ENCODE results near the gene ACTL6B.
A peak's percentile ranks its signal among the peaks of the same experiment; 100 is the strongest.
"Not testable (repeated sequence)": the region's sequence is repeated elsewhere in the genome, so short reads cannot be mapped to it uniquely, and the experiment has no call there.

Gene ACTL6B

GRCh38 chr7:100655908-100656674, at the start of gene ACTL6B:
Gene ACTL6B (minus strand): TSS chr7:100656448. CDS start chr7:100656354, 94 bp downstream.
- DNase-seq = peak; percentile 49

GRCh38 chr7:100705320-100705752, 49.1 kb upstream of the ACTL6B start:
- DNase-seq = peak; percentile 30

GRCh38 chr7:100701089-100701488, 44.8 kb upstream of the ACTL6B start:
- not testable (repeated sequence) for DNase-seq

- DNase-seq = no peak
Measured at GRCh38 chr7:100699018-100699417, 42.8 kb upstream of the ACTL6B start.

- no peak for DNase-seq
Measured at GRCh38 chr7:100696123-100696521, 39.9 kb upstream of the ACTL6B start.

DNA sequence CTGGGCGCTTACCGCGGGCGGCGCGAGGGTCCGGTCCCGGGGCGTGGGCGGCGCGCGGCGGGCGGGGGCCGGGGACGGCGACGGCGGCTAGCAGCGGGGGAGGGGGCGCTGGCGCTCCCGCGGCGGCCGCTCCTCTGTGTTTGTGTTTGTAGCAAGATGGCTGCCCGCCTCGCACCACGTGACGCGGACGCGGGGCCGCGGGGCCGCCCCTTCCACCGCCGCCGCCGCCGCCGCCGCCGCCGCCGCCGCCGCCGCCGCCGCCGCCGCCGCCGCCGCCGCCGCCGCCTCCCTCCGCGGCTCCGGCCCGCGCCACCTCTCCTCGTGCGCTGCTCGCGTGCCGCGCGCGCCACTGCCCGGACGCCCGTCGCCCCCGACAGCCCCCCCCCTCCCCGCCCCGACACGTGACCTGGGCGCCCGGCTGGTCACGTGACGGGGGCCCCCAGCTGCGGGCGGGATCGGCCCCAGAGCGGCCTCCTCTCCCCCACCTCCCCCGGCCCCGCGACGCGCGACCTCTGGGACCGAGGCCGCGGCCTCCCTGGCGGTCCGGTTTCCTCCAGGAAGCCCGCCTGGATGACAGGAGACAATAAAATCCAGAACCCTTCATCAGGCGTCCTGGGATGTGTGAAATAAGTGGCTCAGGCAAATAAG, 38.0 kb upstream of the ACTL6B start, which contains the start of gene GIGYF1:
Gene GIGYF1 (minus strand): TSS at position 153 of the 648 bp plus-strand sequence. CDS start 6,012 bp downstream, outside the sequence.
- peak; percentile 21 for DNase-seq

- no peak for DNase-seq
Measured at GRCh38 chr7:100693312-100694097, 37.3 kb upstream of the ACTL6B start.

DNA sequence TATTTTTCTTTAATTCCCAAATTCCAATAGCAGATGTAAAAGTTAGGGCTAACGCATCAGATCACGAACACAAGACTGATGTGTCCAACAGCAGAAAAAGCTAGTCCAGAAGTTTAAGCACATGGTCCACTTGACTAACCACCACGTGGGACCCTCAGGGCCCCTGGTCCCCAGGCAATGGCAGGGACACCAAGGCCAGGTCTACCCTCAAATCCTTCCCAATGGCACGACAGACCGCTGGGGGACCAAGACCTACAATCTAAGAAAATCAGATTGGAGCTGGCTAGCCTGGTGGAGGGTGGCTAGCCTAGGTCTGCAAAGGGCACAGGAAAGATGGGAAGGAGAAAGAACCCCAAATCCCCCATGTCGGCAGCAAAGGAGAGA, 36.3 kb upstream of the ACTL6B start:
- DNase-seq = no peak

DNA sequence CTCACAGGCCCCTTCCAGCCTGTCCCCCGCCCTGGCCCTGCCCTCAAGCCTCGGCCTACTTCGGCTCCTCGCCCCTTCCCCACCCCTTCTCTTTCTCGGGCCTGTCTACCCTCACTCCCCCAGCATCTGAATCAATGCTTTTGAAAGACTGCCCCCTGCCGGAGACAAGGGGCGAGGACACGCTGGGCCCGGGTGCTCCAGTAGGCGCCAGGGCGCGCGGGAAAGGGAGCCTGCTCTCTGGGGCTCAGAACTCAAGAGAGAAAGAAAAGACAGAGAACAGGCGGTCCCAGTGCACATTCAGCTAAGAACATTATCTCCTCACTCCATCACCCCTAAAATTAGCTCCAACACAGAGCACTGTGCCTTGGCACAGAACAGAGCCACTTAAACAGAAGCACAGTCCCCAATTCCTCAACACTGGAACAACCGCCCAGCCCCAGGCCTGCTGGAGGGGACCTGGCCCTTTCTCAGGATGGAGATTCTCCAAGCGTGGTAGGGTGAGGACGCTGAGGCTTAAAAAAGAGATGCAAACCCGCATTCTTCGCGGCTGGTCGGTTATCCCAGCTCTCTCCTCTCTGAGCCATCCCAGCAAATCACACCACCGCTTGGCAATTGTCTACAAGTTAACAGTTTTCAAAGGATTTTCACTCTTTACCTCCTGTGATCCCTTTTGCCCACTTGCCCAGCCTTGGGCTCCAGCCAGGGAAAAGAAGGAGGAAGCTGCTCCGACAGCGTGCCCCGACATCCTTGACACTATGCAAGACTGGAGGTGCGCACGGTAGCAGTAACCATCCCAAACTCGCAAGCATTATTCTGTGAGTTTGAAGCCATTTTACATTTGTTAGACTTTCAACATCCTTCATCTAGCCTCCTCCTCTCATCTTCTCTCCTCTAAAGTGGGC, 35.7 kb upstream of the ACTL6B start:
- DNase-seq = peak; percentile 73

- DNase-seq = no peak
Measured at GRCh38 chr7:100689230-100690135, 33.2 kb upstream of the ACTL6B start.

DNA sequence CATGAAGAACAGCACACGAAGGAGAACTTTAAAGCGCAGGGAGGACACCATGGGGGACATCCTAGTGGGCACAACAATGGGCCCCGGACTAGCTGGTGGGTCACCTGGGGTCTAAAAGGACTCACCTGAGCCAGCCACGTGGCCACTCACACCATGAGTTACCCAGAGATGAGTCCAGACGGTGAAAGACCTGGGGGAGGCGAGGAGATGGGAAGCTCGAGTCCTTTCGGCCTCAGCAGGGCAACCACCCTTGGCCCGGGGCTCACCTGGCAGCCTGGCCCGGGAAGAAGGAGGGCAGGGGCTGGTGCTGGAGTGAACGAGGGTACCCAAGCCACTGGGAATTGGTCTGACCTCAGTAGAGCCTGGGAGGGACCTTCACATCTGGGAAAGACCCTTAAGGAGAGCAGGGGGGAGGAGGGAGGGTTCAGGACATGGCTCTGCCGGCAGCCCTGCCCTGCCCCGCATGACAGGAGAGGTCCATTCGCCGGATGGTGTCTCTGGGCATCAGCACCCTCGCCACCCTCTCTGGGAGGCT, 32.1 kb upstream of the ACTL6B start:
- no peak for DNase-seq

DNA sequence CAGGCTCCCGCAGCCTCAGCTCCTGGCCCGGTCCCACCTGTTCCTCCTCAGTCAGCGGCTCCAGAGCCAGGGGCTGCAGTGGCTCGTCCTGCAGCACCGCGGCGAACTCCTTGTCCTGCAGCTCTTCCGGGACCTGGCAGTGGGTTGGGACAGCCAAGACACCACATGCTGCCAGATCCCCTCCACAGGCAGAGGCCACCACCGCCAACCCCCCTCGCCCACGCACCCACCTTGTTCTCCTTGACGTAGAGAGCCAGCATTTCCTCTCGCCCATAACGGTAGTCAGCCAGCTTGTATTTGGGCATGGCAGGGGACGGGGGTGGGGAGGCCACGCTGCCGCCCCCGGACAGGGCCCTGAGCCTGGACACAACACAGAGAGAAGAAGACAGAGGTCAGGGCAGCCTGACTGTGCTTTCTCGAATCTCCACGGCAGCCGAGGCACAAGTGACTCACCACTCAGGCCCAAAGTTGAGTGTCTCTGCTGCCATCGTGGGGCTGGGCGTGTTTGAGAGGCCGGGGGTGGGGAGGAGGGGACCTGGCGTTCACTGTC, 31.6 kb upstream of the ACTL6B start:
- DNase-seq = no peak

GRCh38 chr7:100687261-100687660, 31.0 kb upstream of the ACTL6B start:
- DNase-seq = no peak

DNA sequence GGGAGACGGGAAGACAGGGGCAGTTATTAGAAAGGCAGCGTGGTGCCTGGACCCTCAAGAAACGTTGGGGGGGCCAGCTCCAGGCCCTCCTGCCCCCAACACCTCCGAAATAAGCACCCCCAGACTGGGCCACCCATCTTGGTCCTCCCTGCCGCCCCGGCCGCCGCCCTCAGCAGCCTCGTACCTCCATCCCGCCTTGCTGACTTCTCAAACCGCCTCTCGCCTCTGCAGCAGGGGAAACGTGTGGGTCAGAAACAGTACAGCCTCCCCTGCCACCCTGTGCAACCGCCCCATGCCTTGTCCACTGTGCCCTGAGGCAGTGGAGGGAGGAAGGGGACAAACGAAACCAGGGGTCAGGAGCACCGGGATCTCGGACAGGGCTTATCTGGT, 30.6 kb upstream of the ACTL6B start:
- DNase-seq = no peak

GRCh38 chr7:100686201-100686821, 30.1 kb upstream of the ACTL6B start:
- no peak for DNase-seq

DNA sequence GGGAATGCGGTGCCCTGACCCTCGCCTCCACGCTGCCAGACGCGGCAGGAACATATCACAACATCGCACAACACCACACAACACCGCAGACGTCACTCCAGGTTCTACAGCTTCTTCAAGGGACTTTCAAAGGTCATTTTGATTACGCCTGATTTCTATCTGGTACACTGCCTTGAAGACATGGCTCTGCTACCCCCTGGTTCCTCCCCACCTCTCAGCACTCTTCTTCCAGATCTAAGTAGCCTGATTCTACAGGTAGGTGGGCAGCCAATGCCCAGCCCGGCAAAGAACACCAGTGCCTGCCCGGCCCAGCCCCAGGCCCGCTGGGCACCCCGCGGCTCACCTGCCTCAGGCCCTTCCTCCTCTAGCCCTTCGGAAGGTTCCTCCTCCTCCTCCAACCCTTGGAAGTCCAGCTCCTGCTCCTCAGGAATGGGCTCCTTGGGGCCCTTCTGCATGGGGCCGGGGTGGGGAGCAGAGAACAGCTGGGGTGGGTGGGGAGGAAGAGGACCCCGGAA, 29.4 kb upstream of the ACTL6B start:
- no peak for DNase-seq

DNA sequence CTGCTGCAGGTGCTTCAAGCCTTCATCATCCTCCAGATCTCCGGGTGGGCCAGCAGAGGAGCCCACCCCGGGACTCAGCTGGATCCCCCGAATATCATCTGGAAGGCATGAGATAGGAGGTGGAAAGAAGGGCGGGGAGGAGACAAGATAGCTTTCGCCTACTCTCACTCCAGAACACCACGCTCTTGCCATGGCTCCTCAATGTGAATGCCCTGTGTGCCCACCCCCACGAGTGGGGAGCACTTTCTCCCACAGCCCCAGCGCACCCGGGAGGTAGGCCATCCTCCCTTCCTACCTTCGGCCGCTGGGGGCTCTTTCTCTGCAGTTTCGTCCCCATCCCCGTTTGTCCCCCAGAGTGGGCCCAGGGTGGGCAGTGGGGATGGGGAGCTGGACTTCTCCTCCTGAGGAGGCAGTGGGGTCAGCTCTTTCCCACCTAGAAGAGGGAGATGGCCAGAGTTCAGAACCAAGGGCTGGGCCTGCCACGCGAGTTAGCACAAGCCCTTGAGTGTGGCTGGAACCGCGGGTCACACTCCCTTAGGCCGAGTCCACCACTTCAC, 28.9 kb upstream of the ACTL6B start:
- DNase-seq = no peak

GRCh38 chr7:100684534-100685042, 28.3 kb upstream of the ACTL6B start:
- DNase-seq = no peak
